ENCODE results near the gene TAC1. TPM values are rescaled to one million over a fixed set of nuclear protein-coding genes. Genes with fewer than 3 reads are reported as not detected.
"Not testable (repeated sequence)": the region's sequence is repeated elsewhere in the genome, so short reads cannot be mapped to it uniquely, and the experiment has no call there.

The TAC1 gene
- not detected in 2 replicates for total RNA-seq
- not detected for polyA plus RNA-seq (2012)

- DNase-seq (ENCODE audit: low read depth): no peak
Measured at GRCh38 chr7:97731736-97732564, at the start of gene TAC1. TAC1 (plus strand) TSS chr7:97732086; CDS start chr7:97732613, 527 bp downstream.

- DNase-seq (ENCODE audit: low read depth): no peak
Measured at GRCh38 chr7:97685952-97686351, 45.9 kb upstream of the TAC1 start.

GRCh38 chr7:97693586-97693985, 38.3 kb upstream of the TAC1 start:
- DNase-seq (ENCODE audit: low read depth): no peak

GRCh38 chr7:97694355-97694754, 37.5 kb upstream of the TAC1 start:
- no peak for DNase-seq (ENCODE audit: low read depth)

- no peak for DNase-seq (ENCODE audit: low read depth)
Measured at GRCh38 chr7:97697396-97697795, 34.5 kb upstream of the TAC1 start.

GRCh38 chr7:97722386-97722785, 9.5 kb upstream of the TAC1 start:
- no peak for DNase-seq (ENCODE audit: low read depth)

GRCh38 chr7:97732565-97733275, 834 bp downstream of the TAC1 start:
- DNase-seq (ENCODE audit: low read depth): no peak

- DNase-seq (ENCODE audit: low read depth): no peak
Measured at GRCh38 chr7:97733276-97734161, 1.6 kb downstream of the TAC1 start.

GRCh38 chr7:97734255-97734654, 2.4 kb downstream of the TAC1 start:
- no peak for DNase-seq (ENCODE audit: low read depth)

GRCh38 chr7:97735075-97735474, 3.2 kb downstream of the TAC1 start:
- DNase-seq (ENCODE audit: low read depth): no peak

GRCh38 chr7:97748482-97748881, 16.6 kb downstream of the TAC1 start:
- DNase-seq (ENCODE audit: low read depth): no peak

GRCh38 chr7:97751566-97751965, 19.7 kb downstream of the TAC1 start:
- DNase-seq (ENCODE audit: low read depth): no peak

GRCh38 chr7:97752215-97752614, 20.3 kb downstream of the TAC1 start:
- DNase-seq (ENCODE audit: low read depth): no peak

- no peak for DNase-seq (ENCODE audit: low read depth)
Measured at GRCh38 chr7:97757824-97758223, 25.9 kb downstream of the TAC1 start.

GRCh38 chr7:97770850-97771249, 39.0 kb downstream of the TAC1 start:
- DNase-seq (ENCODE audit: low read depth): no peak

GRCh38 chr7:97771576-97771975, 39.7 kb downstream of the TAC1 start:
- no peak for DNase-seq (ENCODE audit: low read depth)

GRCh38 chr7:97772045-97772901, 40.4 kb downstream of the TAC1 start:
- no peak for DNase-seq (ENCODE audit: low read depth)

- DNase-seq (ENCODE audit: low read depth): not testable (repeated sequence)
Measured at GRCh38 chr7:97786398-97786797, 54.5 kb downstream of the TAC1 start.
